Fibroblast of gingiva (primary cell): Measurements from ENCODE around the gene NCMAP.
"Not testable (repeated sequence)": the region's sequence is repeated elsewhere in the genome, so short reads cannot be mapped to it uniquely, and the experiment has no call there.

Experiments
- DNase-seq: peaks from one replicate; pipeline ENCODE4 v3.0.0-alpha.2; 2011; ENCODE audit warnings: low read depth

Gene NCMAP

DNA sequence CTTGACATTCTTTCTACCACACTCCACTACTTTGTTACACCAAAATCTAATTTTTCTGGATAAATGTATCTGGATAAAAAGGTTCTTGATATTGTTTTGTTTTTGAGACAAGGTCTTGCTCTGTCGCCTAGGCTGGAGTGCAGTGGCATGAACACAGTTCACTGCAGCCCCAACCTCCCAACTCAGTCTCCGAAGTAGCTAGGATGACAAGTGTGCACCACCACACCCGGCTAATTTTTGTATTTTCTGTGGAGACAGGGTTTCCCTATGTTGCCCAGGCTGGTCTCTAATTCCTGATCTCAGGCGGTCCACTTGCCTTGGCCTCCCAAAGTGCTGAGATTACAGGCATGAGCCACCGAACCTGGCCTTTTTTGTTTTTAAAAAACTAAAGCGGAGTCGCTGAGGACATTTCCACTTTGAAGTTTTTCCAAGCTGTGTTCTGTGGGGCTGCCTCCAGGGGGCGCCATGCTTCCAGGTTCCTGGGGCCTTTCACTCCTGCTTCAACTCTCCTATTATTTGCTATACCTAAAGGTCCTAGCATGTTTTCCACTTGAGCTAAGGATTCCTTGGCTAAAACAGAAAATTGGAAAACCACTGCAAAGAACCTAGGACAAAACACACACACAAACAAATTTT, 14.1 kb upstream of the NCMAP start:
- DNase-seq: no peak

DNA sequence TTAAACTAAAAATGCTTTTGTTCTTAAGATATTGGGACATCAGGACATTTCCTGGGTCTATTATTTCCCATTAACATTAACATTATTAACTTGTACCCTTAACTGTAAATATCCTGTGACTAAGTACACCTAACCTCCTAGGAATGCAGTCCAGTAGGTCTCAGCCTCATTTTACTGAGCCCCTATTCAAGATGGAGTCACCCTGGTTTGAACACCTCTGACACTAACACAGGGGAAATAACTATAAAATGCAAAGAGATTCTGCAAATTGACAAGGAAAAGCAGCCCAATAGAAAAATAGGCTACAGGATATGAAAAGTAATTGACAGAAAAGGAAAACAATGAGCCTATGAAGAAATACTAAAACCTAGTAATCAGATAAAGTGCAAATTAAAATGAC, 11.6 kb upstream of the NCMAP start:
- DNase-seq: no peak

DNA sequence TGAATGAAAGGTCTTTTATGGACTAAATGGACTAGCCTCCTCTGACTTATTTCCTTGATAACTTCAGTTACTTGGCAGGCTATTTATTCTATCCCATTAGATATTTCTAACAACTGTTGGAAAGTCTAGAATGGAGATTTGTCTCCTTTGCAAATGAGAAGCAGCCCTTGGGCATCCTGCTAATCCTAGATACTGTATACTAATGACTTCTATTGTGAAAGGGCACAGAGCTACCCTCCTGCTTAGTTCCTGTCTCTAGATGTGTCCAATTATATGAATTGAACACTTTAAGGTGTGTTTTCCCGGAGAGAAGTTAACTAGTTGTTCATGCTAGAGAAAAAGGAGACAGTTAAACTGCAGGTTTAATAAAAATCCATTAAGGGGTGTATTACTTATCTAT, 10.2 kb upstream of the NCMAP start:
- DNase-seq: no peak

DNA sequence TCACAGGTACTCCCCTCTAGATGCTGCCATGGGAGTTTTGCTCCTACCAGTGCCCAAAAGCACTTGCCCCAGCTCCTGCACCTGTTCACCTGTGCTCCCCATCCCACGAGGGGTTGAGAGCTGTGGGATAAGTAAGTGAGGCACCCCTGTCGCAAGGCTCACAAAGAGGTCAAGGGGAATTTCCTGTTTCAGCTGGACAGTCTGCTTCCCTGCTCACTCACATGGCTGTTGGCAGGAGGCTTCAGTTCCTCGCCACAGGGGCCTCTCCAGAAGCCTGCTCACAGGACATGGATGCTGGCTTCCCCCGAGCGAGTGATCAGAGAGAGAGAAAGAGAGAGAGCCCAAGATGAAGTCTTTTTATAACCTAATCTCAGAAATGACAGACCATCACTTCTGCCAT, 8.7 kb upstream of the NCMAP start:
- no peak for DNase-seq

DNA sequence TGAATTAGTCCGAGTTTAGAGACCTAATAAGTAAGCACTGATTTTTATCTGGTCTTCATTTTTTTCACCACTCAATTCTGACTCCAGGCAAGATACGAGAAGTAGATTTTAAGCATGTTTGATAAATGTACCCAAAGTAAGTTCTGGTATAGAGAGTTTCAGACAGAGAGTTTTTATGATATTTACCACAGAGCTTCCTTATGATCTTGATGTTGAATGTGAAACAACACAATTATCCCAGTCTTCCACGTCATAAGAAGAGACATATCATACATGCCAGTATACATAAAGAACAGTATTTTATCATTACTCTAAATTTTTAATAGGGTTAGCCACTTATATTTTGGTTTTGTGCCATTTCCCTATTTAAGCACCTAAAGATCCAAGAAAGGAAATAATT, 7.8 kb upstream of the NCMAP start:
- no peak for DNase-seq

DNA sequence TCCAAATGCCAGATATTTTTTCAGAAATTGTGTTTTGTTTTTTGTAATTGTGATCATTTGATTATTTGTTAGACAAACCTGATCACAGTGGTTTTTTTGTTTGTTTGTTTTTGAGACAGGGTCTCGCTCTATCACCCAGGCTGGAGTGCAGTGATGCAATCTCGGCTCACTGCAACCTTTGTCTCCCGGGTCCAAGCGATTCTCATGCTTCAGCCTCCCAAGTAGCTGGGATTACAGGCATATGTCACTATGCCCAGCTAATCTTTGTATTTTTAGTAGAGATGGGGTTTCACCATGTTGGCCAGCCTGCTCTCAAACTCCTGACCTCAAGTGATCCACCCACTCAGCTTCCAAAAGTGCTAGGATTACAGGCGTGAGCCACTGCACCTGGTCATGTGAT, 6.7 kb upstream of the NCMAP start:
- DNase-seq: not testable (repeated sequence)

DNA sequence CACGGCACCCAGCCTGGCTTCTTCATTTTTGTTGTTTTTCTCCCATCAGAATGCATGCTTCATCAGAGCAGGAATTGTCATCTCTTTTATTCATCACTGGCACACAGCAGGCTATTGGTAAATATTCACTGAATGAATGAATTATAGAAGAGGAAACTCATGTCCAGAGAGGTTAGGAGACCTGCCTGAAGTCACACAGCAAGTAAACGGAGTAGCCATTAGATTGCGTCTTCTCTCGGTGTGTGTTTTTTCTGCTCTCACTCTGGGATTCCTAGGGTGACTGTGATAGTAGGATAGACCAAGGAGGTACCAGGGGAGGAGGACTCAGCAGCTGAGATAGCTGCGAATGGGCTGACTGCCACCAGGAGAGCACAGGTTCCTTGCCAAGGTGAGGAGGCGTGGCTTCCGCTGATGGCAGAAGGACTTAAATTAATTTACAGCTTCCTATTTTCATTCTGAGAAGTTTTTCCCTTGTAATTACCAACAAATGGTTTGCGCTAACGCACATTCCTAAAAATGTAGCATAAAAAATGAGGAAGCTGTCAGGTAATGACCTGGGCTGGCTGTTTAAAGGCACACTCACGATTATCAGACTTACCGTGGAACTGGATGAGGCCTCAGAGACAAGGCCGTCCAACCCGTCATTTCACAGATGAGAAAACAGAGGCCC, 4.5 kb upstream of the NCMAP start:
- DNase-seq: no peak

DNA sequence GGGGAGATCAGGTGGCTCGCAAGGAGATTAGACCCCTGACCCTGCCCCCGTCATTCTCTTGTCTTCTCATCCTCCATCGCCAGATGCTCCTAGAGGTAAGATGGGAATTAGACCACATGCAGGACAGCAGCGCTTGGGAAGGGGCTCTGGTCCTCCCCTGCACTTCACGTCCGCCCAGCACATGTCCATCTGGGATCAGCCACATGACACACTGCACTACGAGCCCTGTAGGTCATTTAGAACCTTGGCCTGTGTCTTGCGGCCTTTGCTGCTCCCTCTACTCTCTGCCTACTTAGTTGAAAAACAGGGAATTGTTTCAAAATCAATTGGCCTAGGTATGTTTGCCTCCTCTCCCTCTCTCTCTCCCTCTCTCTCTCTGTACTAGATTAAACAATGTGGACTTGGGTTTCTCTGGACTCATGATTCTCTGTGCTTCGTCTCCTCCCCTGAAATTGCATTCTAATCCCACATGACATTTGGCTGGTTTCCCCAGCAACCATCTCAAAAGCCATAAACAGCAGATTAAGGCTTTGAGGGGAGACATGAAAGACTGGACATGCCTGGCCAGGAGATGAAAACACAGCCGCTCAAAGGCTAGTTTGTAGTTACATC, 3.8 kb upstream of the NCMAP start:
- no peak for DNase-seq

DNA sequence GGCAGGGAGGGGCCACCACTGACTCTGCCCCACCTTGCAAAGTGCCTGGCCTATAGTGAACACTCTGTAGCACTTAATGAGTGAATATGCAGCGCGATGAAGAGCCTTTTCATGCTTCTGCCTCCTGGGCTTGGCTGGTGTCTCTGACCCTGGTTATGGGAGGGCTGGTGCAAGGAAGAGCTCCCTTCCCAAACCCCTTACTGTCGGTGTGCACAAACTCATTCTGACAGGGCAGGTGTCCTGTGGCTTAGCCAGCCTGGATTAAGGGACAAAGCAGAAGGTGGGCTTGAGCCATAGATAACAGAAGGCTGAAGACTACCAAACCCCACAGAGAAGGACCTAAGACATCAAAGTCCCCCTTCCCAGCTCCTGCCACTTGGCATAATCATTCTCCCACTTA, 2.0 kb upstream of the NCMAP start:
- no peak for DNase-seq

DNA sequence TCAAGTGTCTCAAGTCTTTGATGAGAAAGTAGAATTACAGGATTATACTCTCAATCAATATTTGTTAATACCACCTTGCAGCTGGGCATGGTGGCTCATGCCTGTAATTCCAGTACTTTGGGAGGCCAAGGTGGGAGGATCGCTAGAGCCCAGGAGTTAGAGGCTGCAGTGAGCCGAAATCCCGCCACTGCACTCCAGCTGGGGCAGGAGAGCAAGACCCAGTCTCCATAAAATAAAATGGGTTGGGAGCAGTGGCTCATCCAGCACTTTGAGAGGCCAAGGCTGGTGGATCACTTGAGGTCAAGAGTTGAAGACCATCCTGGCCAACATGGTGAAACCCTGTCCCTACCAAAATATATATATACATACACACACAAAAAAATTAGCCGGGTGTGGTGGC, 1.2 kb upstream of the NCMAP start:
- no peak for DNase-seq

DNA sequence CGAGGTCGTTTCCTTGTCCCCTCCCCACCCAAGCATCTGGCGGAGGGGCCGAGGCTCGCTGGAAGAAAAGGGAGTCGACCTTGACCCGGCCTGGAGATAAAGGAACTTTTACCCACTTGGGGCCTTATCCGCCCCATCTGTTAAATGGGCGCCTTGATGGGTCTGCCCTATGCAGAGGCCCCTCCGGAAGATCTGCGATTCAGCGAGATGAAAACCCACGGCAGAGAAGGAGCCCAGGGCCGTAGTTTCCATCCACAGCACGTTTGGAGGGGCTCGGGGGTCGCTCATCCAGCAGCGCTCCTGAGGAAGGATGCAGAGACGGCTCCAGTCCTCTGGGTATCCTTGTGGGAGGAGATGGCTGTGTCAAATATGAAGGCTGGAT, 518 bp downstream of the NCMAP start:
- no peak for DNase-seq

DNA sequence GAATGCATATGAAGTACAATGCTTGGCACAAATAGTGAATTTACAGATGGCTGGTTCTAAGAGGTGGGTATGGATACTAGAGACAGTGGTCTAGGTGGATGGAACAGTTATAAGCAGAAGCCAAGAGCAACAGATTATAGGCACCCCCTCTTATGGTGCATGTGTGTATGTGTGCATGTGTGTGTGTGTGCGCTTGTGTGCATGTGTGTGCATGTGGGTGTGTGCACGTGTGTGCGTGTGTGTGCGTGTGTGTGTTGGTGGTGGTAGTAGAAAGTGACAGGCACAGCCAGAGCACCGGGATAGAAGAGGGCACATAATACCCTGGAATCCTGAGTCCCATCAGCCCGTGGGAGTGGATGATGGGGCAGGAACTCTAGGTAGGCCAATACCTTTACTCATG, 1.3 kb downstream of the NCMAP start:
- DNase-seq: no peak

DNA sequence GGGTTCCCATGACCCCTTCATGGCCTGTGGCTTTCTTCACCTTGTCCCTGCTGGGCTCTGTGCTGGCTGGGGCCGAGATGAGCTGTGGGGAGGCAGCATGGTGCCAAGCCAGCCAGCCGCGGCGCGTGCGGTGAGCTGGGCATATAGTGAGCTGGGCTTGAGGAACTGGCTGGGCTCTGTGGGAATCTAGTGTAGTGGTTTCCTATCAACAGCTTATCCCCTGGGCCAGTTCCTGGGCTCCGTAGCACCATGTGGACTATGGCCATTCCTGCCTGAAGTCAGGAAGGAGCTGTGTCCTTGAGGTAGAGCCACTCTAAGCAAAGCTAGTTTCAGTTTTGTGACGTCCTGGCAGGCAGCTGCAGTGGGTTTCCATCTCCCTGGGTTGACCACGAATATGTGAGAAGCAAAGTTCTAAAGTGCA, 1.8 kb downstream of the NCMAP start:
- DNase-seq: no peak

DNA sequence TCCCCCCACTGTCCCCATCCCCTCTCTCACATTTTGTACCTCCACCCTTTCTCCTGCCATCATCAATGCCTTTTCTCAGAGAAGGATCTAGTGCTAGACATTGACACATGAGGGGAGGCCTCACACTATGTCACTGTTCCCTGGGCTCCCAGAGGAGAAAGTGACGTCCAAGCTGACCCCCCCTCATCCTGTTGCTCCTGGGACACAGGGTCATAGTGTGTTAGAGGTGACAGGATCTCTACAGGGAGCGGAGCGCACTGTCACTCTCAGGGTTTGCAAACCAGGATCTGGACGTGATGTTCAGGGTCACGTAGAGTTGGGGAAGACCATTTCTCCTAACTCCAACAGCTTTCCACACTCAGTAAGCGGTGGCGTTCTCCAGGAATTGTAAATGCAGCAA, 2.6 kb downstream of the NCMAP start:
- no peak for DNase-seq

DNA sequence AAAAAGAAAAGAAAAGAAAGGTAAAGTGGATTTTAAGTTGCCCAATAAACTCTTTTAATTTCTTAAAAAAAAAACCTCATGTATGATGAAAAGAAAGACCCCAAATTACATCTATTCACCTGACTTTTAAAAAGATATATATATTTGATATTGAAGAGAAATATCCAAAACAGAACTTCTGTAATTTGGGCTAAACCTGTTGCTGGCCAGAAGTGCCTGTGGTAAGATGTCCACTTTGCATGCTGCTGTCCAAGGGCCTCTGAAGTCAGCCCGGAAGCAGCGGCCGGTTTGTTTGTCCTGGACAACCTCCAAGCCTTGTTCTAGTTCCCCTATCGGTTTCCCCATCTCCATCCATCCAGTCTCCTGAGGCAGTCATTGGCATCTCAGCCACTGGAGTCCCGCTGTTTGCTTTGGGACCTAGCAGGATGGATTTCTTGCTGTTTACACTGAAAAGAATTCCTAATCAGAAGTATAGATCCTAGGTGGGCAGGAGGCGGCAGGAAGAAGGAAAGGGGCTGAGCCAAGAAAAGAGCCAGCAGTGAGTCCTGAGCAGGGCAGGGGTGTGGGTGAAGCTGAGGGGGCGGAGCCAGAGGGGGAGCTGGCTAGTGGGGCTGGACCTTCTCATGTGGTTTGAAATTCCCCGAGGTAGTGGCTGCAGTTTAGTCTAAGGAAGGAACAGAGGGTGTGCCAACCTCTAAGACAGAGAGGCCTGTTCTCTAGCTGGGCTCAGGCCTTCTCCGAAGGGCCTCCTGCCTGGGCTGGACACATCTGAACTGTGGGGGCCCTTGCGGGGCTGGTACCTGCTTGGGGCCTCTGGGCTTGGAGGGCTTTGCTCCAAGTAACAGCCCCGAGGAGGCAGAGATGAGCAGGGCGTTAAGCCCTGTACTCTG, 3.3 kb downstream of the NCMAP start:
- DNase-seq: peak; percentile 79

DNA sequence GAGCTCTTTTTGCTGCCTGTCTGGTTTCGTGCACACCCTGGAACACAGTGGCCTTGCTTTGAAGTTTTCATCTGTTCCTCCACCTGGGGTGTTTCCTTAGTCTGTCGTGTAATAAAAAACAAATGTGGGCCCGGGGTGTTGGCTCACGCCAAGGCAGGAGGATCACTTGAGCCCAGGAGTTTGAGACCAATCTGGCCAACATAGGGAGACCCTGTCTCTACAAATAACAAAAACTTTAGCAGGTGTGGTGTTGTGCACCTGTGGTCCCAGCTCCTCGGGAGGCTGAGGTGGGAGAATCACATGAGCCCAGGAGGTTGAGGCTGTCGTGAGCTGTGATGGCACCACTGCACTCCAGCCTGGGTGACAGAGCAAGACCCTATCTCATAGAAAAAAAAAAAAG, 4.5 kb downstream of the NCMAP start:
- no peak for DNase-seq

DNA sequence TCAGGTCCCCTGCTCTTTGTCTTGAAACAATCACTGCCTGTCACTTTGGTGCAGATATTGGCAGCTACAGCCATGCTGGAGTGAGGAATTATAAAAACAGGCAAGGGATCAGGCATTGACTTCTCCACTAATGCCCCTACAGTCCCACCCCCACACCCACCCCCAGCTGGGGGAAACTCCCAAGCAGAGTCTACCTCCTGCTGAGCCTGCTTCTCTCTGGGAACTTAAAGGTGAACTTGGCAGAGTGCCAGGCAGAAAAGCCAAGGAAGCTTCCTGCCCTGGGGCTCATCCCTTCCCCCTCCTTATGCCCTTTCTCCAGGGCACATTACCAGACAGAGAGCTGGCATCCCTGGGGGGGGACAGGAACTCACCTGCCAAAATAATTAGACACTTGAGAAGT, 6.7 kb downstream of the NCMAP start:
- no peak for DNase-seq

DNA sequence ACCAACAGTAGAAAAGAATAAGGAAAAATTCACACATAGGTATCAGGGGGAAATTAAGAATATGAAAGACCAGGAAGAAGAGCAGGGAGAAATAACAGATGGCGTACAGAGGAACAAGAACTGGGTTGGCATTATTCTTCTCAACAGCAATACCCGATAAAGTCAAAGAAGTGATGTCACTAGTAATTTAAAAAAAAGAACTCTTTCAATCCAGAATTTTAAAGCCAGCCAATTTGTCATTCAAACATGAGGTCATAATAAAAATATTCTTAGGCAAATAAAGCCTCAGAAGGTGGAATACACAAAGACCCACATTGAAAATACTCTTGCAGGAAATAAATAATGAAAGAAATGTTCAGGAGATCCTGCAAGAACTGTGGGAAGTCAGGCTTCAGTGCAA, 8.8 kb downstream of the NCMAP start:
- no peak for DNase-seq

DNA sequence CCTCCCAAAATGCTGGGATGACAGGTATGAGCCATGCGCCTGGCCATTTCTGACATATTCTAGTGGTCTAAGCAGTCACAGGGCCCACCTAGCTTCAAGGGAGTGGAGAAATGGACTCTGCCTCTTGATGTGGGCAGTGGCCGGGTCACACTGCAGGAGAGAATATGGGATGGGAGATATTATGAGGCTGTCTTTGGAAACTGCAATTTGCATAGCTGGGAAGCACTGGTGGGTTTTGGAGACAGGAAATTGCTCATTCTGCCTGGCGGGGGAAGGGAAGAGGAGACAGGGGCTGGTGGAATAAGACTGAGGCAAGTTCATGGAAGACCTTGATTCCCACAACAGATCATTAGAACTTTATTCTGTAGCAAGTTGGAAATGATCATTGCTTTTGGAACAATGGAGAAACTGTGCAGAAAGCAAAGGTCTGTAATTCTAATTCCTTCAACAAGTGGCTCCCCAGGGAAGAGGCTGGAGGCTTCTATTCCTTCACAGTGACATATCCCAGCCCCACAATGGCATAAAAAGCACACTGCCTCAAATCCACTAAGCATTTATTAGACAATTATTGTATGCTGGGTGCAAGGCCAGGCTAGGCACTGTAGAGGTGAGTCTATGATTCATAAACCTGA, 10.5 kb downstream of the NCMAP start:
- no peak for DNase-seq

DNA sequence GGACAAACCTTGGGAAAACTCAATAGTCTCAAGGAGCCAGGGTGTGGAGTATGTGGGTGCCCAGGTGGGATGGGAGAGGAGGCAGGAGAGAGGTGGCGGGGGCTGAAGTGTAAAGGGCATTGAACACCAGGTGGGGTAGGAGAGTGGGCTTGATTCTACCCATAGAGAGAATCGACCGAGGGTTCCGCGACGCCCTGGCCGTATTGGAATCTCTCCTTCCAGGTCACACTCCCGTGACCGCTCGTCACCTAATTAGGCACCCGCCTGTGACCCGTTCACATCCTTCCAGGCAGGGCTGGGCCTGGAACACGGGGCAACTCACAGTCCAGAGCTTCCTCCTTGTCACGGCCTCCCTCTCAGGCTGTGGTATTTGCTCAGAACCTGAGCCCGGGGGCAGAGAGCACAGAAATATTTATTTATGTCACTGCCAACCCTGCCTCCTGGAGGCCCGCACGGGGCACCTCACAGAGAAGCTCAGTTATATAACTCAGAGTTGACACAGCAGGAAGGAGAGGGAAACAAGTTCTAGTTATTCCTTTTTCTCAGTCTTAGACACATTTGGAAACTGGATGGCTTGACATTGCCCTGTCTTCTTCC, 12.0 kb downstream of the NCMAP start:
- no peak for DNase-seq

DNA sequence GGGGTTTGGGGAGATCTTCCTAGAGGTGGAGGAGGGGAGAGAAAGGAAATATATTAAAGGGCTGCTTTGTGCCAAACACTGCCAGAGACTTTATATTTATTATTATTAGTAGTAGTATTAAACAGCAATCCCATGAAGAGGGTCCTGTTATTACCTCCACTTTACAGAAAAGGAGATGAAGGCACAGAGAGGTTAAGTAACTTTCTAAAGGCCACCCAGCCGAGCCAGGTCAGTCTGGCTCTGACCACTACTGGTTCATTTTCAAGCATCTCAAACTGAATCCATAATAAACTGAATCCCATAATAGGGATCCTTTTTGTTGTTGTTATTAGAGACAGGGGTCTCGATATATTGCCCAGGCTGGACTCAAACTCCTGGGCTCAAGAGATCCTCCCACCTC, 12.6 kb downstream of the NCMAP start:
- no peak for DNase-seq
